Upper lobe of left lung (tissue), 4 donors: ENCODE measurements around the gene OSCP1.

Experiments
- EP300 ChIP-seq, 4 donors: sonication (generic); formaldehyde crosslinking; IDR thresholded peaks; one replicate each; pipeline ENCODE4 v1.5.1; 2017; ENCODE audit warnings: antibody characterized with exemption in 4 of 4, control low read depth in 2 of 4
- POLR2A ChIP-seq, 4 donors: fragments of 450-650 bp; IDR thresholded peaks; one replicate each; pipeline ENCODE4 v1.5.1; 2016 to 2017; ENCODE audit warnings: antibody characterized with exemption in 4 of 4, mild to moderate bottlenecking in 2 of 4
- POLR2AphosphoS5 ChIP-seq, 2 donors: sonication (generic); formaldehyde crosslinking; IDR thresholded peaks; one replicate each; pipeline ENCODE4 v1.5.1; 2017; ENCODE audit warnings: antibody characterized with exemption in 2 of 2
- TF ChIP-seq, protein P1 (sequence below), 6 experiments: fragments of 450-650 bp in 4 of 6; fragments of 200-600 bp in 2 of 6; sonication (generic) in 2 of 6; IDR thresholded peaks; one replicate each; pipeline ENCODE4 v1.5.1; 2016 to 2019; ENCODE audit warnings: antibody characterized with exemption in 6 of 6

DNA sequence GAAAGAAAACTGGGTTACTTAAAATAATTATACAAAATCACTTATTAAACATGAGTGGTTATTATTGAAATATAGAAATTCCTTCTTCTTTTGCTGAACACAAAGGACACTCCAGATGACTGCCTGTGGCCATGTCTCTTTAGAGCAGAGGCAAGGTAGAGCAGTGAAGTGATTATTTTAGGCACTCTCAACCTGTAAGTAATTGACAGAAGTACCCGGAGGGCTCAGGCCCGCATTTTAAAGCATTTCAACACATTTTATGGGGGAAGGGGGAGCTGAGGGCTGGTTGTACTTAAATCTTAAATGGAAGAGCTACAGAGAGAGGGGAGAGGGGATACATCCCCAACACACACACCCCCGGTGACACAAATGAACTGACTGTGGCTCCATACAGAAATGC is 10.2 kb downstream of the OSCP1 start:
- TF ChIP-seq POLR2A (IDR thresholded peaks at IDR 0.05) (no peak), POLR2AphosphoS5 (IDR thresholded peaks at IDR 0.05) (no peak), EP300 (IDR thresholded peaks at IDR 0.05) (no peak)
- TF ChIP-seq, protein P1, sequence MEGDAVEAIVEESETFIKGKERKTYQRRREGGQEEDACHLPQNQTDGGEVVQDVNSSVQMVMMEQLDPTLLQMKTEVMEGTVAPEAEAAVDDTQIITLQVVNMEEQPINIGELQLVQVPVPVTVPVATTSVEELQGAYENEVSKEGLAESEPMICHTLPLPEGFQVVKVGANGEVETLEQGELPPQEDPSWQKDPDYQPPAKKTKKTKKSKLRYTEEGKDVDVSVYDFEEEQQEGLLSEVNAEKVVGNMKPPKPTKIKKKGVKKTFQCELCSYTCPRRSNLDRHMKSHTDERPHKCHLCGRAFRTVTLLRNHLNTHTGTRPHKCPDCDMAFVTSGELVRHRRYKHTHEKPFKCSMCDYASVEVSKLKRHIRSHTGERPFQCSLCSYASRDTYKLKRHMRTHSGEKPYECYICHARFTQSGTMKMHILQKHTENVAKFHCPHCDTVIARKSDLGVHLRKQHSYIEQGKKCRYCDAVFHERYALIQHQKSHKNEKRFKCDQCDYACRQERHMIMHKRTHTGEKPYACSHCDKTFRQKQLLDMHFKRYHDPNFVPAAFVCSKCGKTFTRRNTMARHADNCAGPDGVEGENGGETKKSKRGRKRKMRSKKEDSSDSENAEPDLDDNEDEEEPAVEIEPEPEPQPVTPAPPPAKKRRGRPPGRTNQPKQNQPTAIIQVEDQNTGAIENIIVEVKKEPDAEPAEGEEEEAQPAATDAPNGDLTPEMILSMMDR (IDR thresholded peaks at IDR 0.05) = no peak
